Bronchial epithelial cell (primary cell): ENCODE data around the gene MYO10. TPM values are rescaled to one million over a fixed set of nuclear protein-coding genes. Genes with fewer than 3 reads are reported as not detected.

Source experiments
- DNase-seq: peaks from one replicate; pipeline ENCODE4 v3.0.0-alpha.2; 2010; ENCODE audit warnings: low read depth
- FAIRE-seq: peaks from 2 replicates; lab custom pipeline; 2011; peaks lifted over from hg19 to GRCh38; lab: Jason Lieb, UNC
- H3K27me3 ChIP-seq: 2 replicates; pipeline ENCODE4 v1.5.1; 2011; ENCODE audit warnings: low read length; ENCODE audit not compliant: control insufficient read depth, insufficient read depth
- H3K36me3 ChIP-seq: 2 replicates; pipeline ENCODE4 v1.5.1; 2011; ENCODE audit warnings: low read length; ENCODE audit not compliant: control insufficient read depth, insufficient read depth
- H3K4me3 ChIP-seq: 2 replicates; pipeline ENCODE4 v1.5.1; 2011; ENCODE audit warnings: mild to moderate bottlenecking, low read depth, low read length, control low read depth
- CTCF ChIP-seq: IDR thresholded peaks from 2 replicates; pipeline ENCODE4 v1.5.1; 2011; ENCODE audit warnings: mild to moderate bottlenecking, moderate library complexity, low read length, control low read depth, inconsistent platforms; ENCODE audit not compliant: insufficient read depth, severe bottlenecking
- total RNA-seq: library from RNA; depleted of rRNA; stranded (reverse); fragments of >200 nt; gene quantifications from 2 replicates; pipeline ENCODE4 v1.2.1, GENCODE V29; 2014

Gene MYO10
- total RNA-seq, 1 donor from 2014 or later, result 39.5 TPM

- TF ChIP-seq CTCF, result no peak
- no peak overlapping the region for H3K4me3 ChIP-seq
- no peak for DNase-seq
These were observed 198.9 kb downstream of the MYO10 start for GRCh38 chr5:16737209-16737608.

DNA sequence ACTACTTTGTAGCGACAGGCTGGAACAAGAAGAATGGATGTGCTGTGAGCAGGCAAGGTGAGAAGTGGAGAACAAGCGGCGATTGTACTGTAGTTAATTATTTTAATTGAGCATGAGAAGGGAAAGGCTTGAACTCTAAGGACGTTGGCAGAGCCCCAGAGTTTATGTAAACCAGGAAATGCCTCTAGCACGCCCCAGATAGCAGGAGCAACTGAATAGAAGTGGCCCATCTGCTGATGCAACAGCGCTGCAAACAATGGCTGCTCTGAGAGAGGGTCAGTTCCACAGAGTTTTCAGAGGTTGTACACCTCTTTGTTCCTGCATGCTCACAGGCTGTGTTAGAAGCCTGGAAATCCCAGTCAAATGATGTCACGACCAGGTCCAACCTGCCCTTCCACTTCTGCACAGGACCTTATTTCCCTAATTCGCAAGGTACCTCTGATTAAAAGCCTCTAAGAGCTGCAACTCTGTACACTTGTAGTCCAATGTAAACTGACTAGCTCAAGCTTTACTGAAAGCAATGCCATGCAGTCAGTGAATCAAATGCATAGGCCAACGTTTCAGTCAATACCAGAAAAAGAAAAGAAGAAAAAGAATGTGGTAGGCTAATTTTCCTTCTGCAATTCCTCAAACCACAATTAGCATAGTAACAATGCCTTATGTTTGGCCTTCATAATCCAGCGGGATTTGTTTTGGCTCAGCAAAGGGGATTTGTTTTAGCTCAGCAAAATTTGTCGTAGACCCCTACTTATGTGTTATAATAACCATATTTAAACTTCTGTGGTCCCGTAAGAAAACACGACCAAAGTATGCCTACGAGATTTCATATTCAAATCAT lies 199.7 kb downstream of the MYO10 start:
- FAIRE-seq, result peak; percentile 77
- H3K4me3 ChIP-seq, result no peak overlapping the region
- DNase-seq, result peak; percentile 94
- no peaks in the 10 kb centered on the region for H3K27me3 ChIP-seq
- TF ChIP-seq CTCF, result no peak
- H3K36me3 ChIP-seq, result peaks cover 7% of the 10 kb centered on the region

More at GRCh38 chr5:16737209-16737608, 198.9 kb downstream of the MYO10 start:
- Histone ChIP-seq H3K27me3 (no peaks in the 10 kb centered on the region), H3K36me3 (peaks cover 6% of the 10 kb centered on the region)
- no peak for FAIRE-seq

DNA sequence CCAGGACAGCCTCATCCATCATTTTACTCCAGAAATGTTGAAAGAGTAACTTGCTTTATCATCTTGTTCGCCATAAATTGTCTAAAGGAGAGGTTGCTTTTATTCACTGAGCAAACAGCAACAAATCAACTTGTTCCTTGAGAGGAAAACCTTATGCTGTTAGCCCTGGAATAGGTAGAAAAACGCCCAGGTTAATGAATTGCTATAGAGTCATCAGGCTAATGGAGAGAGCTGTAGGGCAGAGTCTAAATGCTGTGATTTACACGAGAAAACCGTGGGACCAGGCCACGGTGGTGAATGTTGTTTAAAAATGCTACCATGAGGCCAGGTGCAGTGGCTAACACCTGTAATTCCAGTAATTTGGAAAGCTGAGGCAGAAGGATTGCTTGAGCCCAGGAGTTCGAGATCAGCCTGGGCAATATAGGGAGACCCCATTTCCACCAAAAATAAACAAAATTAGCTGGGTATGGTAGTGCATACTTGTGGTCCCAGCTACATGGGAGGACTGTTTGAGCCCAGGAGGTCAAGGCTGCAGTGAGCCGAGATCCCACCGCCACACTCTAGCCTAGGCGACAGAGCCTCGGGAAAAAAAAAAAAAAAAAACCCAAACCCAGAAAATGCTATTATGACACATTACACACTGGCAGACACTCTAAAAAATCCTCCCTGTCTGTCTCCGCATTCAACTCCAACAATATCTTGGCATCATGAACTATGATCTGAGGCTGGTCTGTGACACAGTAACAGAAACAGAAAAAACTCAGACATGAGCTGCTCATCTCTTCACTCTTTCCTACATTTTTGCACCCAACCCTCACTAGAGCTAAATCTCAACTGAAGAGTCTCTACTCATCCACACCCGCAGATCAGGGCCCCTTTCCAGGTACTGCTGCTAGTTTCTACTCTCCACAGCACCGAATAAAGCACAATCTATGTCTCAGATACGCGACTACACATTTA lies 200.7 kb downstream of the MYO10 start:
- peaks cover 7% of the 10 kb centered on the region for H3K36me3 ChIP-seq
- no peak for DNase-seq
- FAIRE-seq, result no peak

GRCh38 chr5:16733331-16734006 lies 202.6 kb downstream of the MYO10 start:
- TF ChIP-seq CTCF, result no peak
- H3K4me3 ChIP-seq, result no peak overlapping the region
- FAIRE-seq, result no peak
- peaks cover 7% of the 10 kb centered on the region for H3K36me3 ChIP-seq
- no peaks in the 10 kb centered on the region for H3K27me3 ChIP-seq
- no peak for DNase-seq

More for the DNA sequence above, 200.7 kb downstream of the MYO10 start:
- TF ChIP-seq CTCF, result no peak
- no peak overlapping the region for H3K4me3 ChIP-seq
- H3K27me3 ChIP-seq, result no peaks in the 10 kb centered on the region

DNA sequence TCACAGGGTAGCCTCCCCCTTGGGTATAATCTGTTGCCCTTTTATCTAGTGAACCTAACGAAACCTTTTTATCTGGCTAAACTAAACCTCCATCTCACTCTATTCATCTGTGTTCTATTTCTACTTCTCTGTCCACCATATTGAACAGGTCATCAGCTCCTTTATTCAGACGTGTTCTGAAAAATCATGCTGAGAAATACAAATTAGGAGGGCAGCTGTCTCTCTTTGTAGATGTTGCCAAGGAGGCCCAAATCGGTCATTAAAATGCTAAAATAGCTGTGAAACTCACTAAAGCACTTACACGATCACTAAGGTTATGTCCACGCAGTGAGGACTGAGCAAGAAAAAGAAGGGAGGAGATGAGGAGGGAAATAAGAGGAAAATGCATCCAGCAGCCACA lies 203.7 kb downstream of the MYO10 start:
- FAIRE-seq, result no peak
- no peak for TF ChIP-seq CTCF
- Histone ChIP-seq H3K4me3 (no peak overlapping the region), H3K27me3 (no peaks in the 10 kb centered on the region), H3K36me3 (peaks cover 10% of the 10 kb centered on the region)
- DNase-seq, result no peak
